ENCODE results near the gene LIN7B. TPM values are rescaled to one million over a fixed set of nuclear protein-coding genes. Genes with fewer than 3 reads are reported as not detected.
A peak's percentile ranks its signal among the peaks of the same experiment; 100 is the strongest.

Gene LIN7B
- total and polyA plus RNA-seq, 9 of the 15 experiments (the other 6 are each of a cell fraction or from before 2014, with no cell fraction given), result 0.89 to 15.7 (median 4.0) TPM

GRCh38 chr19:49081273-49081672, 32.9 kb upstream of the LIN7B start:
- peaks cover 15% of the 10 kb centered on the region for H3K79me2 ChIP-seq (ENCODE audit: control insufficient read depth, insufficient read depth, low read length)
- H3K36me3 ChIP-seq (ENCODE audit: control insufficient read depth, insufficient read depth, low read length), result peaks cover 1% of the 10 kb centered on the region; the same call in 2 of the 3 replicates
- 26% methylated on average over 1 of the region's 1 CpG for WGBS (ENCODE audit: insufficient coverage, low coverage, missing lambda C conversion rate)
- H3K9ac ChIP-seq (ENCODE audit: insufficient read depth in 1 of 2, low read depth in 2 of 2, low read length in 2 of 2), result no peak overlapping the region
- H3K4me1 ChIP-seq (replicated peaks in 1 of 2; ENCODE audit: control insufficient read depth in 2 of 2, insufficient read depth in 2 of 2, low read length in 2 of 2), result peaks cover 5 to 23% of the 10 kb centered on the region in 2 experiments; a peak in 4 of 5 replicates
- H2AFZ ChIP-seq (ENCODE audit: low read depth, low read length), result peak overlapping the region; percentile 64; the same call in 1 of the 2 replicates
- DNase-seq (ENCODE audit: extremely low read depth in 1 of 4, low spot score in 3 of 4) (peak in 1 of 4 experiments; percentile 45), FAIRE-seq (peak; percentile 69), ATAC-seq (no peak)
- in situ Hi-C loops (cut with MboI), result no loop called here
- no TSS peak for BruUV-seq (replicated peaks)
- H3K27ac ChIP-seq (ENCODE audit: extremely low read depth, low read depth, low read length), result no peak overlapping the region
- POLR2A ChIA-PET, result interaction anchor here (0.5 to 0.9 kb wide), 2 partner anchors 9 to 14 kb away, joined by 3 read pairs; no protein-coding TSS in a partner anchor
- H3K4me3 ChIP-seq, result no peak overlapping the region
- peaks cover 5% of the 10 kb centered on the region for H4K20me1 ChIP-seq (replicated peaks; ENCODE audit: control insufficient read depth, insufficient read depth, low read length)
- H3K9me1 ChIP-seq (ENCODE audit: control insufficient read depth, insufficient read depth, low read length), result no peaks in the 10 kb centered on the region
- no peak overlapping the region for H3K4me2 ChIP-seq (ENCODE audit: insufficient read depth, low read length)
- no peaks in the 10 kb centered on the region for H3K27me3 ChIP-seq (ENCODE audit: control insufficient read depth in 2 of 2, insufficient read depth in 2 of 2, low read length in 2 of 2)
- intact Hi-C loops (cut with micrococcal nuclease), result no loop called here
- H3K9me3 ChIP-seq (replicated peaks; ENCODE audit: control insufficient read depth, insufficient read depth, low read depth, low read length), result no peaks in the 10 kb centered on the region
- CTCF ChIA-PET (ENCODE audit: low intra/inter-chr PET ratio), result no interaction called here
- no peak for TF ChIP-seq RBM15 (IDR thresholded peaks at IDR 0.05; ENCODE audit: insufficient read depth, low read length)
- TF ChIP-seq ARID1B (IDR thresholded peaks at IDR 0.05), result peak; percentile 30; the same call in 1 of the 2 replicates
- TF ChIP-seq ZNF253 (CRISPR knock-in tag; conservative IDR thresholded peaks at IDR 0.05), result no peak
- no peak for TF ChIP-seq ETV1 (tag; conservative IDR thresholded peaks at IDR 0.05; ENCODE audit: low read depth)
- no peak for TF ChIP-seq NR2C2 (CRISPR knock-in tag; IDR thresholded peaks at IDR 0.05)
- no peak for TF ChIP-seq NR2C2 (tag; IDR thresholded peaks at IDR 0.05)
- no peak for TF ChIP-seq PKNOX1 (IDR thresholded peaks at IDR 0.05)
- TF ChIP-seq ZNF324 (CRISPR knock-in tag; IDR thresholded peaks at IDR 0.05), result peak; percentile 41; the same call in 1 of the 2 replicates
- no peak for TF ChIP-seq SNAPC5 (CRISPR knock-in tag; IDR thresholded peaks at IDR 0.05)
- TF ChIP-seq HNRNPH1 (optimal IDR thresholded peaks at IDR 0.05; ENCODE audit: low read depth, low read length), result no peak
- no peak for TF ChIP-seq SMAD4 (CRISPR knock-in tag; conservative IDR thresholded peaks at IDR 0.05)
- TF ChIP-seq EGR1 (conservative IDR thresholded peaks at IDR 0.05), result 0 out of 2 replicates have a peak, but pooled peaks have one; percentile 23
- no peak for TF ChIP-seq ZFP36 (IDR thresholded peaks at IDR 0.05; ENCODE audit: low read depth, low read length, partially characterized antibody)
- TF ChIP-seq NBN (IDR thresholded peaks at IDR 0.05; ENCODE audit: low read depth), result no peak
- TF ChIP-seq NCOA4 (IDR thresholded peaks at IDR 0.05; ENCODE audit: partially characterized antibody), result no peak
- TF ChIP-seq ZNF830 (CRISPR knock-in tag; IDR thresholded peaks at IDR 0.05), result no peak
- no peak for TF ChIP-seq ZBTB12 (CRISPR knock-in tag; IDR thresholded peaks at IDR 0.05)
- TF ChIP-seq CLOCK (CRISPR knock-in tag; IDR thresholded peaks at IDR 0.05; ENCODE audit: borderline replicate concordance), result no peak
- TF ChIP-seq HLTF (IDR thresholded peaks at IDR 0.05), result no peak
- no peak for TF ChIP-seq IRF2 (CRISPR knock-in tag; IDR thresholded peaks at IDR 0.05)
- no peak for TF ChIP-seq ZNF175 (CRISPR knock-in tag; IDR thresholded peaks at IDR 0.05; ENCODE audit: low read depth)
